MG63 (cell line): Measurements from ENCODE around the gene ACTN1. TPM values are rescaled to one million over a fixed set of nuclear protein-coding genes. Genes with fewer than 3 reads are reported as not detected.

Experiments
- DNase-seq: peaks from one replicate; pipeline ENCODE4 v3.0.0-alpha.2; 2020
- H3K27me3 ChIP-seq: fragments of 250-450 bp; sonication (Bioruptor Pico); 2 replicates; pipeline ENCODE4 v1.5.1; 2020; ENCODE audit warnings: mild to moderate bottlenecking, moderate library complexity
- H3K36me3 ChIP-seq: fragments of 250-450 bp; sonication (Bioruptor Pico); 2 replicates; pipeline ENCODE4 v1.5.1; 2020; ENCODE audit warnings: mild to moderate bottlenecking, moderate library complexity
- H3K4me3 ChIP-seq: fragments of 250-450 bp; sonication (Bioruptor Pico); 2 replicates; pipeline ENCODE4 v1.5.1; 2020; ENCODE audit warnings: mild to moderate bottlenecking, moderate library complexity
- H3K9me3 ChIP-seq: fragments of 250-450 bp; sonication (Bioruptor Pico); 2 replicates; pipeline ENCODE4 v1.5.1; 2020; ENCODE audit warnings: mild to moderate bottlenecking, moderate library complexity
- total RNA-seq: library from RNA; depleted of rRNA; stranded (reverse); fragments of >200 nt; shearing (Covaris generic); gene quantifications from 2 replicates; pipeline ENCODE4 v1.2.3, GENCODE V29; 2014; ENCODE audit warnings: low replicate concordance

ACTN1 gene
- total RNA-seq, 1 experiment from 2014 or later, result 80.5 TPM

- DNase-seq, result no peak
- no peaks in the 10 kb centered on the region for H3K9me3 ChIP-seq
- peaks cover 35% of the 10 kb centered on the region for H3K36me3 ChIP-seq
- no peaks in the 10 kb centered on the region for H3K27me3 ChIP-seq
- H3K4me3 ChIP-seq, result no peak overlapping the region
Observed at GRCh38 chr14:68924186-68925158, 54.6 kb downstream of the ACTN1 start.

- no peaks in the 10 kb centered on the region for H3K9me3 ChIP-seq
- DNase-seq, result no peak
- H3K36me3 ChIP-seq, result peaks cover 39% of the 10 kb centered on the region
- no peaks in the 10 kb centered on the region for H3K27me3 ChIP-seq
- no peak overlapping the region for H3K4me3 ChIP-seq
Observed at GRCh38 chr14:68922886-68923285, 56.2 kb downstream of the ACTN1 start.

GRCh38 chr14:68922201-68922621, 56.9 kb downstream of the ACTN1 start:
- Histone ChIP-seq H3K9me3 (no peaks in the 10 kb centered on the region), H3K4me3 (no peak overlapping the region), H3K36me3 (peaks cover 46% of the 10 kb centered on the region), H3K27me3 (no peaks in the 10 kb centered on the region)
- DNase-seq, result no peak

- DNase-seq, result no peak
- Histone ChIP-seq H3K9me3 (no peaks in the 10 kb centered on the region), H3K36me3 (peaks cover 46% of the 10 kb centered on the region), H3K27me3 (no peaks in the 10 kb centered on the region), H3K4me3 (no peak overlapping the region)
Observed at GRCh38 chr14:68921666-68922065, 57.4 kb downstream of the ACTN1 start.

- Histone ChIP-seq H3K9me3 (no peaks in the 10 kb centered on the region), H3K36me3 (peaks cover 42% of the 10 kb centered on the region), H3K27me3 (no peaks in the 10 kb centered on the region), H3K4me3 (no peak overlapping the region)
- DNase-seq, result no peak
Observed at GRCh38 chr14:68921049-68921448, 58.1 kb downstream of the ACTN1 start.

- no peak for DNase-seq
- Histone ChIP-seq H3K9me3 (no peaks in the 10 kb centered on the region), H3K27me3 (no peaks in the 10 kb centered on the region), H3K4me3 (no peak overlapping the region), H3K36me3 (peaks cover 40% of the 10 kb centered on the region)
Observed at GRCh38 chr14:68919129-68919927, 59.8 kb downstream of the ACTN1 start.

- no peaks in the 10 kb centered on the region for H3K9me3 ChIP-seq
- no peaks in the 10 kb centered on the region for H3K27me3 ChIP-seq
- DNase-seq, result no peak
- H3K4me3 ChIP-seq, result no peak overlapping the region
- peaks cover 37% of the 10 kb centered on the region for H3K36me3 ChIP-seq
Observed at GRCh38 chr14:68918612-68919011, 60.5 kb downstream of the ACTN1 start.

GRCh38 chr14:68916358-68916941, 62.7 kb downstream of the ACTN1 start:
- no peak for DNase-seq
- H3K36me3 ChIP-seq, result peaks cover 37% of the 10 kb centered on the region
- H3K27me3 ChIP-seq, result no peaks in the 10 kb centered on the region
- no peaks in the 10 kb centered on the region for H3K9me3 ChIP-seq
- H3K4me3 ChIP-seq, result no peak overlapping the region

- Histone ChIP-seq H3K9me3 (no peaks in the 10 kb centered on the region), H3K36me3 (peaks cover 52% of the 10 kb centered on the region), H3K4me3 (no peak overlapping the region), H3K27me3 (no peaks in the 10 kb centered on the region)
- no peak for DNase-seq
Observed at GRCh38 chr14:68913516-68913915, 65.6 kb downstream of the ACTN1 start.

GRCh38 chr14:68911594-68912227, 67.4 kb downstream of the ACTN1 start:
- peak; percentile 41 for DNase-seq
- Histone ChIP-seq H3K36me3 (peaks cover 43% of the 10 kb centered on the region), H3K27me3 (no peaks in the 10 kb centered on the region), H3K4me3 (no peak overlapping the region), H3K9me3 (no peaks in the 10 kb centered on the region)

GRCh38 chr14:68910540-68910939, 68.6 kb downstream of the ACTN1 start:
- Histone ChIP-seq H3K4me3 (no peak overlapping the region), H3K36me3 (peaks cover 46% of the 10 kb centered on the region), H3K9me3 (no peaks in the 10 kb centered on the region), H3K27me3 (no peaks in the 10 kb centered on the region)
- DNase-seq, result no peak

- Histone ChIP-seq H3K27me3 (no peaks in the 10 kb centered on the region), H3K36me3 (peaks cover 59% of the 10 kb centered on the region), H3K4me3 (no peak overlapping the region), H3K9me3 (no peaks in the 10 kb centered on the region)
- DNase-seq, result no peak
Observed at GRCh38 chr14:68908803-68909202, 70.3 kb downstream of the ACTN1 start.

GRCh38 chr14:68908201-68908600, 70.9 kb downstream of the ACTN1 start:
- H3K36me3 ChIP-seq, result peaks cover 60% of the 10 kb centered on the region
- H3K27me3 ChIP-seq, result no peaks in the 10 kb centered on the region

GRCh38 chr14:68906439-68906838, 72.7 kb downstream of the ACTN1 start:
- H3K9me3 ChIP-seq, result no peaks in the 10 kb centered on the region
- H3K4me3 ChIP-seq, result no peak overlapping the region
- H3K27me3 ChIP-seq, result no peaks in the 10 kb centered on the region
- peaks cover 63% of the 10 kb centered on the region for H3K36me3 ChIP-seq
- no peak for DNase-seq

More at GRCh38 chr14:68908201-68908600, 70.9 kb downstream of the ACTN1 start:
- H3K4me3 ChIP-seq, result no peak overlapping the region
- H3K9me3 ChIP-seq, result no peaks in the 10 kb centered on the region
- DNase-seq, result no peak

- DNase-seq, result no peak
- no peak overlapping the region for H3K4me3 ChIP-seq
- no peaks in the 10 kb centered on the region for H3K9me3 ChIP-seq
- no peaks in the 10 kb centered on the region for H3K27me3 ChIP-seq
- H3K36me3 ChIP-seq, result peaks cover 54% of the 10 kb centered on the region
Observed at GRCh38 chr14:68905107-68905895, 73.8 kb downstream of the ACTN1 start.

- H3K36me3 ChIP-seq, result peaks cover 45% of the 10 kb centered on the region
Observed at GRCh38 chr14:68902357-68902756, 76.7 kb downstream of the ACTN1 start.

More at GRCh38 chr14:68902357-68902756, 76.7 kb downstream of the ACTN1 start:
- no peak overlapping the region for H3K4me3 ChIP-seq
- no peaks in the 10 kb centered on the region for H3K9me3 ChIP-seq
- no peaks in the 10 kb centered on the region for H3K27me3 ChIP-seq
- DNase-seq, result no peak
